HepG2 (cell line): Measurements from ENCODE around the gene MBLAC1. TPM values are rescaled to one million over a fixed set of nuclear protein-coding genes. Genes with fewer than 3 reads are reported as not detected.

ENCODE experiments used
- CEBPZ ChIP-seq: IDR thresholded peaks from 2 replicates; pipeline ENCODE4 v1.6.1; 2012; ENCODE audit warnings: low read length, improper control_type of control experiment
- KDM6A ChIP-seq: IDR thresholded peaks from 2 replicates; pipeline ENCODE4 v1.6.1; 2016; ENCODE audit warnings: low read depth
- MBNL3 ChIP-seq: fragments of 250-450 bp; sonication (Bioruptor Pico); conservative IDR thresholded peaks from 2 replicates; pipeline ENCODE4 v1.8.0; 2022; ENCODE audit warnings: mild to moderate bottlenecking, inconsistent platforms
- SIX1 ChIP-seq: sonication (generic); formaldehyde crosslinking; IDR thresholded peaks from 2 replicates; pipeline ENCODE4 v1.4.0; 2020; ENCODE audit warnings: missing genetic modification reagents, borderline replicate concordance
- SMYD3 ChIP-seq: sonication (generic); formaldehyde crosslinking; IDR thresholded peaks from 2 replicates; pipeline ENCODE4 v1.8.1; 2023; ENCODE audit warnings: mild to moderate bottlenecking, missing genetic modification reagents
- SOX13 ChIP-seq, 3 experiments: fragments of 450-650 bp in 1 of 3; sonication (generic) in 1 of 3; formaldehyde crosslinking in 1 of 3; IDR thresholded peaks in 2 of 3; conservative IDR thresholded peaks in 1 of 3; 2 replicates each; pipeline versions ENCODE4 v1.5.0 to v1.6.1; 2016 to 2020; ENCODE audit warnings: antibody characterized with exemption in 1 of 3, mild to moderate bottlenecking in 1 of 3, missing compliant biosample characterization in 1 of 3, missing genetic modification reagents in 1 of 3, moderate library complexity in 1 of 3
- SOX6 ChIP-seq, 2 experiments: fragments of 450-650 bp in 1 of 2; sonication (generic) in 1 of 2; formaldehyde crosslinking in 1 of 2; IDR thresholded peaks; 2 replicates each; pipeline versions ENCODE4 v1.4.0 to v1.6.1; 2017 to 2020; ENCODE audit warnings: antibody characterized with exemption in 1 of 2, mild to moderate bottlenecking in 1 of 2, missing genetic modification reagents in 1 of 2
- STAT5B ChIP-seq: sonication (generic); formaldehyde crosslinking; IDR thresholded peaks from 2 replicates; pipeline ENCODE4 v1.4.0; 2020; ENCODE audit warnings: missing genetic modification reagents
- TGIF2 ChIP-seq: IDR thresholded peaks from 2 replicates; pipeline ENCODE4 v1.6.1; 2016; ENCODE audit warnings: control low read depth, missing compliant biosample characterization
- TOPORS ChIP-seq: sonication (generic); formaldehyde crosslinking; IDR thresholded peaks from 2 replicates; pipeline ENCODE4 v1.8.0; 2023; ENCODE audit warnings: mild to moderate bottlenecking, missing genetic modification reagents
- ZNF225 ChIP-seq: sonication (generic); formaldehyde crosslinking; IDR thresholded peaks from 2 replicates; pipeline ENCODE4 v1.4.0; 2020; ENCODE audit warnings: mild to moderate bottlenecking, missing genetic modification reagents
- ZNF333 ChIP-seq: sonication (generic); formaldehyde crosslinking; IDR thresholded peaks from 2 replicates; pipeline ENCODE4 v1.4.0; 2020; ENCODE audit warnings: mild to moderate bottlenecking, missing genetic modification reagents, borderline replicate concordance
- ZNF343 ChIP-seq: sonication (generic); formaldehyde crosslinking; IDR thresholded peaks from 2 replicates; pipeline ENCODE4 v1.4.0; 2020; ENCODE audit warnings: mild to moderate bottlenecking, missing genetic modification reagents
- ZNF530 ChIP-seq: sonication (generic); formaldehyde crosslinking; IDR thresholded peaks from 2 replicates; pipeline ENCODE4 v1.5.0; 2020; ENCODE audit warnings: low read depth, mild to moderate bottlenecking, missing genetic modification reagents
- ZNF781 ChIP-seq: sonication (generic); formaldehyde crosslinking; IDR thresholded peaks from 2 replicates; pipeline ENCODE4 v1.5.1; 2020; ENCODE audit warnings: borderline replicate concordance, mild to moderate bottlenecking, missing genetic modification reagents; ENCODE audit errors: not compliant biosample characterization
- polyA plus RNA-seq, 8 experiments: library from polyadenylated mRNA; depleted of rRNA in 3 of 8; stranded (reverse) in 7 of 8; unstranded in 1 of 8; fragments of >200 nt; fragmentation: Illumina TruSeq in 4 of 8; extraction: Trizol in 4 of 8; gene quantifications; 2 replicates each; pipeline versions ENCODE4 v1.2.1 to v1.2.3, GENCODE V29; 2011 to 2016; ENCODE audit warnings: low read depth in 4 of 8, missing spikeins in 1 of 8, mixed read lengths in 1 of 8; ENCODE audit not compliant: insufficient read depth in 1 of 8
- total RNA-seq, 5 experiments: library from RNA; depleted of rRNA; stranded (reverse); fragments of >200 nt; fragmentation: Illumina TruSeq; extraction: Trizol; gene quantifications; 2 replicates each; pipeline ENCODE4 v1.2.3, GENCODE V29; 2016; ENCODE audit warnings: low read depth in 1 of 5
- TF ChIP-seq, protein P1 (sequence below): sonication (generic); formaldehyde crosslinking; IDR thresholded peaks from 2 replicates; pipeline ENCODE4 v1.5.0; 2020; ENCODE audit warnings: missing genetic modification reagents, mild to moderate bottlenecking, borderline replicate concordance
- TF ChIP-seq, protein P2 (sequence below): sonication (generic); formaldehyde crosslinking; IDR thresholded peaks from 2 replicates; pipeline ENCODE4 v1.5.1; 2020; ENCODE audit warnings: missing genetic modification reagents, mild to moderate bottlenecking, borderline replicate concordance

The MBLAC1 gene
- total and polyA plus RNA-seq, 2 of the 13 experiments (the other 11 are each of a cell fraction or from before 2014, with no cell fraction given): 0.79 to 2.1 TPM

DNA sequence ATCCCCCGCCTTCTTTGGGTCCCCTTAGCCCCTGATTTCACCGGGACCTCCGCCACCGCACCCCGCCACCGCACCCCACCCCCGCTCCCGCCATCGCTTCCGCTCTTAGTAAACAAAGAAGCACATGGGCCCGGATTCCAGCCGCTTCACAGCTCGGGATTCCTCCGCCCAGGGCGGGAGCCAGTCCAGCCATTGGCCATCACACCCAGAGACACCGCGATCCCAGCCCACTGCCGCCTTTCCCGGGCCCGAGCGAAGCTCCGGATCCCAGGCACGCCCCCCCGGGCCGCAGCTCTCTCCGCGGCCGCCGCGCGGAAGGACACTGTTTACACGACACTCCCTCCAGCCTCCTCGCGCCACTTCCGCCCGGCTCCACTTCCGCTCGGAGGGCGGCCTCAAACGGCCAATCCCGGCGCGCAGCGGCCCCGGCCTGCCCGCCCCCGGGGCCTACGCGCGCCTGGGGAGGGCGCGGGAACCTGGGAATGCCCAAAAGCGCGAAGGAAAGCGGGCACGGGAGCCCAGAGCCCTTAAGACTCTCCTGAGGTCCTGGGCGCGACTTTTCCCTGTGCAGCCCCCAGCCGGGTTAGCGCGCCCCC lies 26.2 kb upstream of the MBLAC1 start (continued):
- TF ChIP-seq SMYD3 (CRISPR knock-in tag): no peak
- no peak for TF ChIP-seq CEBPZ
- no peak for TF ChIP-seq ZNF333
- TF ChIP-seq ZNF343: peak; percentile 71; the same call in 1 of the 2 replicates
- no peak; the same call in 1 of the 2 replicates for TF ChIP-seq SOX13 (IDR thresholded peaks at IDR 0.05)
- peak in 1 of 2 experiments; percentile 64; a peak in 2 of 4 replicates for TF ChIP-seq SOX13 (CRISPR knock-in tag; conservative IDR thresholded peaks at IDR 0.05 in 1 of 2, IDR thresholded peaks at IDR 0.05 in 1 of 2)
- TF ChIP-seq SOX6 (IDR thresholded peaks at IDR 0.05): no peak
- peak; percentile 51 for TF ChIP-seq SOX6 (CRISPR knock-in tag; IDR thresholded peaks at IDR 0.05)
- TF ChIP-seq TGIF2 (CRISPR knock-in tag): peak; percentile 90
- no peak for TF ChIP-seq KDM6A (CRISPR knock-in tag)
- TF ChIP-seq, protein P1, sequence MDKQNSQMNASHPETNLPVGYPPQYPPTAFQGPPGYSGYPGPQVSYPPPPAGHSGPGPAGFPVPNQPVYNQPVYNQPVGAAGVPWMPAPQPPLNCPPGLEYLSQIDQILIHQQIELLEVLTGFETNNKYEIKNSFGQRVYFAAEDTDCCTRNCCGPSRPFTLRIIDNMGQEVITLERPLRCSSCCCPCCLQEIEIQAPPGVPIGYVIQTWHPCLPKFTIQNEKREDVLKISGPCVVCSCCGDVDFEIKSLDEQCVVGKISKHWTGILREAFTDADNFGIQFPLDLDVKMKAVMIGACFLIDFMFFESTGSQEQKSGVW (CRISPR knock-in tag): no peak
- TF ChIP-seq ZNF225 (CRISPR knock-in tag): no peak
- peak; percentile 78; the same call in 1 of the 2 replicates for TF ChIP-seq STAT5B (CRISPR knock-in tag)
- no peak for TF ChIP-seq ZNF781 (CRISPR knock-in tag)
- TF ChIP-seq ZNF530: no peak
- TF ChIP-seq, protein P2, sequence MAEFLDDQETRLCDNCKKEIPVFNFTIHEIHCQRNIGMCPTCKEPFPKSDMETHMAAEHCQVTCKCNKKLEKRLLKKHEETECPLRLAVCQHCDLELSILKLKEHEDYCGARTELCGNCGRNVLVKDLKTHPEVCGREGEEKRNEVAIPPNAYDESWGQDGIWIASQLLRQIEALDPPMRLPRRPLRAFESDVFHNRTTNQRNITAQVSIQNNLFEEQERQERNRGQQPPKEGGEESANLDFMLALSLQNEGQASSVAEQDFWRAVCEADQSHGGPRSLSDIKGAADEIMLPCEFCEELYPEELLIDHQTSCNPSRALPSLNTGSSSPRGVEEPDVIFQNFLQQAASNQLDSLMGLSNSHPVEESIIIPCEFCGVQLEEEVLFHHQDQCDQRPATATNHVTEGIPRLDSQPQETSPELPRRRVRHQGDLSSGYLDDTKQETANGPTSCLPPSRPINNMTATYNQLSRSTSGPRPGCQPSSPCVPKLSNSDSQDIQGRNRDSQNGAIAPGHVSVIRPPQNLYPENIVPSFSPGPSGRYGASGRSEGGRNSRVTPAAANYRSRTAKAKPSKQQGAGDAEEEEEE: peak; percentile 77; the same call in 1 of the 2 replicates
- TF ChIP-seq MBNL3 (CRISPR knock-in tag): no peak
- TF ChIP-seq TOPORS (CRISPR knock-in tag): no peak; the same call in none of the 2 replicates
- no peak for TF ChIP-seq SIX1 (CRISPR knock-in tag)
